Lung (tissue), 12 donors: ENCODE data around the gene SLC66A3. TPM values are rescaled to one million over a fixed set of nuclear protein-coding genes. Genes with fewer than 3 reads are reported as not detected.

Experiments
- ATAC-seq: fragments of 200-7000 bp; cut with Tn5 transposase; one replicate; pipeline ENCODE4 v1.9.1; 2020; ENCODE audit warnings: moderate number of reproducible peaks; ENCODE audit not compliant: insufficient read depth, low FRiP score
- DNase-seq, 3 donors: peaks; one replicate each; pipeline ENCODE4 v3.0.0-alpha.2; 2013 to 2017
- H3K27ac ChIP-seq, 2 donors: one replicate each; pipeline ENCODE4 v1.5.1; 2013; ENCODE audit warnings: mild to moderate bottlenecking in 2 of 2, moderate library complexity in 2 of 2, control low read depth in 1 of 2, inconsistent platforms in 1 of 2, low read depth in 1 of 2, low read length in 1 of 2
- H3K27me3 ChIP-seq, 3 donors: one replicate each; pipeline ENCODE4 v1.5.1; 2013; ENCODE audit warnings: low read length in 2 of 3; ENCODE audit not compliant: control insufficient read depth in 3 of 3, insufficient read depth in 3 of 3
- H3K36me3 ChIP-seq, 4 donors: one replicate each; pipeline ENCODE4 v1.5.1; 2013; ENCODE audit warnings: low read length in 4 of 4, mild to moderate bottlenecking in 1 of 4, moderate library complexity in 1 of 4; ENCODE audit not compliant: control insufficient read depth in 4 of 4, insufficient read depth in 4 of 4
- H3K4me1 ChIP-seq, 5 donors: one replicate each; pipeline ENCODE4 v1.5.1; 2013; ENCODE audit warnings: low read length in 5 of 5, mild to moderate bottlenecking in 2 of 5, moderate library complexity in 1 of 5; ENCODE audit not compliant: control insufficient read depth in 5 of 5, insufficient read depth in 5 of 5
- H3K4me3 ChIP-seq: one replicate; pipeline ENCODE4 v1.5.1; 2013; ENCODE audit warnings: mild to moderate bottlenecking, control low read depth, moderate library complexity
- H3K9ac ChIP-seq, 2 donors: one replicate each; pipeline ENCODE4 v1.5.1; 2013; ENCODE audit warnings: low read length in 2 of 2, control low read depth in 1 of 2; ENCODE audit not compliant: insufficient read depth in 1 of 2
- H3K9me3 ChIP-seq, 4 donors: one replicate each; pipeline ENCODE4 v1.5.1; 2013; ENCODE audit warnings: low read length in 3 of 4, mild to moderate bottlenecking in 1 of 4, moderate library complexity in 1 of 4; ENCODE audit not compliant: control insufficient read depth in 4 of 4, insufficient read depth in 3 of 4
- CTCF ChIP-seq: IDR thresholded peaks from 2 replicates; pipeline ENCODE4 v1.5.1; 2012; ENCODE audit warnings: mild to moderate bottlenecking; ENCODE audit errors: control extremely low read depth, extremely low read depth
- WGBS, 2 donors: extraction: QIAGEN DNeasy Blood & Tissue Kit; methylation state at CpG; one replicate each; pipeline ENCODE4 v1.1.7; 2013; 5-methylcytosine and 5-hydroxymethylcytosine counted together
- polyA plus RNA-seq, 2 donors: library from polyadenylated mRNA; stranded (reverse); fragments of 200-250 nt; gene quantifications; one replicate each; pipeline ENCODE4 v1.2.1, GENCODE V29; 2013
- total RNA-seq, 2 donors: library from RNA; depleted of rRNA in 1 of 2; stranded (reverse); fragments of >200 nt in 1 of 2; gene quantifications; one replicate each; pipeline ENCODE4 v1.2.1, GENCODE V29; 2014 to 2021
- donor health status: control.
- donor health status: control.
- donor health status: Bipolar disorder and iron deficiency.
- donor health status: healthy.
- donor health status: DM: yes; HTN: yes; CAD: no.

The SLC66A3 gene
- total and polyA plus RNA-seq, 4 donors: 17.6 to 27.4 (median 22.3) TPM

GRCh38 chr2:11154016-11154922 lies 998 bp upstream of the SLC66A3 start:
- H3K36me3 ChIP-seq: no peaks in the 10 kb centered on the region
- H3K4me1 ChIP-seq: peaks cover 0 to 15% (median 6%) of the 10 kb centered on the region in 5 donors
- H3K9me3 ChIP-seq: no peaks in the 10 kb centered on the region
- DNase-seq (peak in 1 of 3 donors; percentile 53), ATAC-seq (no peak)
- H3K27me3 ChIP-seq: peaks cover 0 to 2% (median 0%) of the 10 kb centered on the region in 3 donors
- H3K9ac ChIP-seq: no peak overlapping the region
- H3K4me3 ChIP-seq: no peak overlapping the region
- WGBS, 2 donors: 59 to 60% methylated on average over 35 of the region's 35 CpGs
- TF ChIP-seq CTCF: no peak
- H3K27ac ChIP-seq: peak overlapping the region; percentile 91 to 95

GRCh38 chr2:11154923-11155380 lies 315 bp upstream of the SLC66A3 start:
- H3K4me3 ChIP-seq: no peak overlapping the region
- TF ChIP-seq CTCF: no peak
- 0 to 3% methylated on average over 15 to 44 of the region's 49 CpGs for WGBS, 2 donors
- no peaks in the 10 kb centered on the region for H3K36me3 ChIP-seq
- DNase-seq (peak; percentile 97 to 99 (median 98)), ATAC-seq (peak; percentile 92)
- no peaks in the 10 kb centered on the region for H3K9me3 ChIP-seq
- peak overlapping the region; percentile 91 to 95 for H3K27ac ChIP-seq
- no peak overlapping the region for H3K9ac ChIP-seq
- peaks cover 0 to 15% (median 6%) of the 10 kb centered on the region in 5 donors for H3K4me1 ChIP-seq
- peaks cover 0 to 2% (median 0%) of the 10 kb centered on the region in 3 donors for H3K27me3 ChIP-seq

- no peaks in the 10 kb centered on the region for H3K9me3 ChIP-seq
- DNase-seq: no peak
- H3K27me3 ChIP-seq: peaks cover 0 to 2% (median 0%) of the 10 kb centered on the region in 3 donors
- H3K9ac ChIP-seq: no peak overlapping the region
- WGBS, 2 donors: 97 to 98% methylated on average over 13 of the region's 13 CpGs
- no peak overlapping the region for H3K4me3 ChIP-seq
- TF ChIP-seq CTCF: no peak
- no peak for ATAC-seq
- peaks cover 0 to 2% (median 0%) of the 10 kb centered on the region in 4 donors for H3K36me3 ChIP-seq
- H3K27ac ChIP-seq: no peak overlapping the region
- H3K4me1 ChIP-seq: peaks cover 0 to 15% (median 6%) of the 10 kb centered on the region in 5 donors
Observed at GRCh38 chr2:11156396-11157075, 1.3 kb downstream of the SLC66A3 start.
